ENCODE data around the gene HGD. TPM values are rescaled to one million over a fixed set of nuclear protein-coding genes. Genes with fewer than 3 reads are reported as not detected.
"Not testable (repeated sequence)": the region's sequence is repeated elsewhere in the genome, so short reads cannot be mapped to it uniquely, and the experiment has no call there.

Gene HGD
- 0.09 and 0.57 TPM in 2 replicates for total RNA-seq (ENCODE audit: low replicate concordance)

DNA sequence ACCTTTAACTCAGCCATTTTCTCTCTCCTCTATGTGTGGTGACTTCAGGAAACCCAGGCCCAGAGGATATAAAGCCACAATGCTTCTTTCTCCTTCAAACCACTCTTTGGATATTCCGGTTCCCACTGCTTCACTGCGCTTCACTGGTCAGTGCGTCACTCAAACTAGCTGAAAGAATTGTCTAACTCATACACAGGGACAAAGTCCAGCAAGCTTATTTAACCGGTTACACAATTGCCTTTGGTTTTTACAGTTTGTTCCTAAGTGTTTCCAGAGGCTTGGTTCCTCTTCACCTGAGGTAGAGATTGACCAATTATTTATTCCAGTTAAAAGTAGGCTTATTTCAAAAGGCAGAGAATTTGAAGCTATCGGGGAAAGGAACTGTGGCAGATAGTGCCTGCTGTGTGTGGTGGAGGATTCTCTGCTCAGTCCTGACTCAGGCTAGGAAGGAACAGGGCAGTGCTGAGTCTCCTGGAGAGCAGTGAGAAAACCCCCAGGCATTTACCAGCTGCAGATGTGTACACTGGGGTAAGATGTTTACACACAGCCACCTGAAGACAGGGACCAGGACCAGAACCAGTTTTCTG lies at the start of gene HGD:
Gene HGD (minus strand): TSS at position 145 of the 587 bp plus-strand sequence. CDS start 128 bp downstream, at position 17.
- TF ChIP-seq, protein P1, sequence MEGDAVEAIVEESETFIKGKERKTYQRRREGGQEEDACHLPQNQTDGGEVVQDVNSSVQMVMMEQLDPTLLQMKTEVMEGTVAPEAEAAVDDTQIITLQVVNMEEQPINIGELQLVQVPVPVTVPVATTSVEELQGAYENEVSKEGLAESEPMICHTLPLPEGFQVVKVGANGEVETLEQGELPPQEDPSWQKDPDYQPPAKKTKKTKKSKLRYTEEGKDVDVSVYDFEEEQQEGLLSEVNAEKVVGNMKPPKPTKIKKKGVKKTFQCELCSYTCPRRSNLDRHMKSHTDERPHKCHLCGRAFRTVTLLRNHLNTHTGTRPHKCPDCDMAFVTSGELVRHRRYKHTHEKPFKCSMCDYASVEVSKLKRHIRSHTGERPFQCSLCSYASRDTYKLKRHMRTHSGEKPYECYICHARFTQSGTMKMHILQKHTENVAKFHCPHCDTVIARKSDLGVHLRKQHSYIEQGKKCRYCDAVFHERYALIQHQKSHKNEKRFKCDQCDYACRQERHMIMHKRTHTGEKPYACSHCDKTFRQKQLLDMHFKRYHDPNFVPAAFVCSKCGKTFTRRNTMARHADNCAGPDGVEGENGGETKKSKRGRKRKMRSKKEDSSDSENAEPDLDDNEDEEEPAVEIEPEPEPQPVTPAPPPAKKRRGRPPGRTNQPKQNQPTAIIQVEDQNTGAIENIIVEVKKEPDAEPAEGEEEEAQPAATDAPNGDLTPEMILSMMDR (IDR thresholded peaks at IDR 0.05; ENCODE audit: insufficient read depth, low read length) = no peak
- DNase-seq (ENCODE audit: low read depth) = no peak
- no peak within 1 kb of the TSS for H3K4me3 ChIP-seq (ENCODE audit: low read depth, low read length)

DNA sequence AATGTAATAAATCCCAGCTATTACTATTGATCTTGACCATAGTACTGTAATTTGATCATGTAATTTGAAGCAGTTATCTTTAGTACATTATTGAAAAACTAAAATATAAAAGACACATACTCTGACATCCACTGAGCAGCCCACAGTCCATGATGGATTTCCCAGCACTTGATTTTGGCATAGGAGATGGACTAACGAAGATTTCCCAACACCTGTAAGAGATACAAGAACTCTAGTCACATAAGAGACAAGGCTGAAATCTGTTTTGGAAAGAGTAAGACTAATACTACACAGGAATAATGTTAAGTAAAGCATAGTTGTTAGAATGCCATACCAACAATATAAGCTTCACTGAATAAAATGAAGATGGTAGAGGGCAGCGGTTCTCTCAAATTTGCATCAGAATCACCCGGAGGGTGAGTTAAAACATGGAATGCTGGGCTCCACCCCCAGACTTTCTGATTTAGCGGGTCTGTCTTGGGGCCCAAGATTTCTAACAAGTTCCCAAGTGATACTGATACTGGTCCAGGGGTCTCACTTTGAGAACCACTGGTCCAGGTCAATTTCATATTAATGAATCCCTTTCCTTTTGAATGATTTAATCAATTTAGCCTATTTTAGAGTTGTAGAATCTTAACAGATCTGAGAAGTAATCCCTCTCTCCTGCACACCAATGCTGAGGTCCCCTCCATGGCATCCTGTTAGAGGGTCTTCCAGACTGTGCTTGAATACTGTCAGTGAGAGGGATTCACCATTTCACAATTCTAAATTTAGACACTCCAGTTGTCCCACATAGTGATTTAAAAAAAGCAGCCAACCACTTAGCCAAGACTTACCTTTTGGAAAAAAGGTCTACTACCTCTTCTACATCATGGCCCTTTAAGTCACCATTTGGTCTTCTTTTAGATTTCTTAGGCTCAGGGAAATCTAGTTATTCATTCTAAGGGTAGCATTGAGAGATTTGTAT lies 48.8 kb upstream of the HGD start:
- no peak overlapping the region for H3K4me3 ChIP-seq (ENCODE audit: low read depth, low read length)
- TF ChIP-seq, protein P1 (IDR thresholded peaks at IDR 0.05; ENCODE audit: insufficient read depth, low read length) = no peak
- no peak for DNase-seq (ENCODE audit: low read depth)

DNA sequence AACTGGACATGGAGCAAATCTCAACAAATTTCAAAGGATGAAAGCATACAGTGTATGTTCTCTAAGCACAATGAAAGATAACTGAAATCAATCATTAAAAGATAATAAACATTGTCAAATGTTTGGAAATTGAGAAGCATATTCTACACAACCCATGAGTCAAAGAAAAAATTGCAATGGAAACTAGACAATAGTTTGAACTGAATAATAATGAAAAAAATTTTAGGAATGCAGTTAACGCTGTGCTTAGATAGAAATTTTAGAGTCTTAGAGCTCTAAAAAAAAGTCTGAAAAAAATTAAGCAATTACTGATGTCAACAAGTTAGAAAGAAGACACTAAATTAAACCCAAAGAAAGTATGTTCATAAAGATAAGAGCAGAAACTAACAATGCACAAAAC lies 44.8 kb upstream of the HGD start:
- TF ChIP-seq, protein P1 (IDR thresholded peaks at IDR 0.05; ENCODE audit: insufficient read depth, low read length) = no peak
- H3K4me3 ChIP-seq (ENCODE audit: low read depth, low read length) = no peak overlapping the region
- DNase-seq (ENCODE audit: low read depth) = peak; percentile 16

- peak overlapping the region; percentile 17 for H3K4me3 ChIP-seq (ENCODE audit: low read depth, low read length)
Measured at GRCh38 chr3:120719167-120719834, 37.3 kb upstream of the HGD start.

GRCh38 chr3:120713262-120713661 lies 31.2 kb upstream of the HGD start:
- TF ChIP-seq, protein P1 (IDR thresholded peaks at IDR 0.05; ENCODE audit: insufficient read depth, low read length) = no peak
- DNase-seq (ENCODE audit: low read depth) = no peak
- no peak overlapping the region for H3K4me3 ChIP-seq (ENCODE audit: low read depth, low read length)

More at GRCh38 chr3:120719167-120719834, 37.3 kb upstream of the HGD start:
- not testable (repeated sequence) for DNase-seq (ENCODE audit: low read depth)

DNA sequence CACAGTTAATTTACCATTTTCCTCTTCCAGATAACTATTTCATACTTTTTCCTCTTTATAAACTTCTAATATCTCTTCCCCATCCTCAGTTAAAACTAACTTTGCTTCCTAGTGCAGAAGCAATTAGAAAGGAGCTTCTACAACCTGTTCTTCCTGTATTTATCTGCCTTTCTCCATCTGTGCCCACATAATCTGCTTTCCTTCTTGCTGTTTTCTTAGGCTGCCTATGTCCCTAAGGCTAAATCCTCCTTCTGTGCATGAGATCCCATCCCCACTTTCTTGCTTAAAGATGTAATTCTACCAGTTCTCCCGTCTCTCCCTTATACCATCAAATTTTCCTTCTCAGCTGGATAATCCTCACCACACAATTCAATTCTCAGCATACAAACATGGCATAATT lies 28.3 kb upstream of the HGD start:
- TF ChIP-seq, protein P1 (IDR thresholded peaks at IDR 0.05; ENCODE audit: insufficient read depth, low read length) = no peak

DNA sequence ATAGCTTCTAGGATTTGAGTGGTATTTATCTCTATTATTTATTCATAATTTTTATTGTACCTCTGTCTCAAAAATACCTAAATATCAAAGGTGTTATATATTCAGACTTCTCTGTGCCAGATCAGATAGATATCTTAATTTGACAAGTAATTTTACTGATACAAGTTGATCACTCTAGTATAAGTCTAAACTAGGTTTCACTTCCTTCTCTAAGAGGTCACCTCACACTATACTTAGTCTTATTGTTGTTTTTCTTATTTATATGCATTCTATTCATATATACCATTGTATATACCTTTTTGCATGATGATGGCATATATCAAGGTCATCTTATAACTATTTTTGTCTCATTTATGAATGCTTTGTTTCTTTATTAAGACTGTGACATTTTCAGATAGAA lies 26.4 kb upstream of the HGD start:
- no peak overlapping the region for H3K4me3 ChIP-seq (ENCODE audit: low read depth, low read length)

More for the DNA sequence above, 28.3 kb upstream of the HGD start:
- H3K4me3 ChIP-seq (ENCODE audit: low read depth, low read length) = no peak overlapping the region
- no peak for DNase-seq (ENCODE audit: low read depth)

More for the DNA sequence above, 26.4 kb upstream of the HGD start:
- TF ChIP-seq, protein P1 (IDR thresholded peaks at IDR 0.05; ENCODE audit: insufficient read depth, low read length) = no peak
- no peak for DNase-seq (ENCODE audit: low read depth)
